HEK293 (cell line): ENCODE data around the gene TBC1D22A.
A peak's percentile ranks its signal among the peaks of the same experiment; 100 is the strongest.

ENCODE experiments used
- CTCF ChIA-PET: fragments of 350-600 bp; formaldehyde crosslinking; extraction: SDS; loops from one replicate; lab custom pipeline; 2021; ENCODE audit warnings: antibody characterized with exemption; lab: Yijun Ruan, JAX
- POLR2A ChIA-PET: fragments of 300-600 bp; formaldehyde crosslinking; extraction: SDS; loops from one replicate; lab custom pipeline; 2020; ENCODE audit warnings: antibody characterized with exemption, inconsistent platforms; lab: Yijun Ruan, JAX
- H3K27ac ChIP-seq: fragments of 200-500 bp; sonication (Bioruptor generic); 2 replicates; pipeline ENCODE4 v1.5.1; 2014; ENCODE audit warnings: low read depth, low read length, control low read depth, inconsistent platforms; ENCODE audit errors: extremely low read depth
- H3K36me3 ChIP-seq, 2 experiments: fragments of 200-500 bp in 1 of 2; sonication (Bioruptor generic) in 1 of 2; 1 replicate in 1 of 2; 2 replicates in 1 of 2; pipeline ENCODE4 v1.5.1; 2014 to 2017; ENCODE audit warnings: inconsistent platforms in 2 of 2, low read length in 2 of 2; ENCODE audit not compliant: control insufficient read depth in 2 of 2, insufficient read depth in 1 of 2
- H3K4me1 ChIP-seq: fragments of 200-500 bp; sonication (Bioruptor generic); 2 replicates; pipeline ENCODE4 v1.5.1; 2014; ENCODE audit warnings: mild to moderate bottlenecking, low read length, inconsistent platforms; ENCODE audit not compliant: control insufficient read depth, insufficient read depth
- H3K4me3 ChIP-seq: 2 replicates; pipeline ENCODE4 v1.5.1; 2011; ENCODE audit warnings: low read depth, mild to moderate bottlenecking, control low read depth, low read length, moderate library complexity
- H3K9me3 ChIP-seq: fragments of 200-500 bp; sonication (Bioruptor generic); 2 replicates; pipeline ENCODE4 v1.5.1; 2014; ENCODE audit warnings: low read depth, low read length, inconsistent platforms; ENCODE audit not compliant: control insufficient read depth, insufficient read depth
- KLF10 ChIP-seq: fragments of 450-650 bp; IDR thresholded peaks from 2 replicates; pipeline ENCODE4 v1.5.1; 2018; ENCODE audit warnings: missing biosample characterization, mild to moderate bottlenecking, missing genetic modification characterization
- KLF16 ChIP-seq: fragments of 450-650 bp; formaldehyde crosslinking; IDR thresholded peaks from 2 replicates; pipeline ENCODE4 v1.5.1; 2017; ENCODE audit warnings: missing biosample characterization, missing genetic modification characterization
- REPIN1 ChIP-seq: fragments of 450-650 bp; formaldehyde crosslinking; IDR thresholded peaks from 2 replicates; pipeline ENCODE4 v1.5.1; 2017; ENCODE audit warnings: missing biosample characterization, missing genetic modification characterization, low read depth
- SETDB1 ChIP-seq: IDR thresholded peaks from one replicate; pipeline ENCODE4 v1.6.1; 2017; ENCODE audit warnings: mild to moderate bottlenecking, low read length, moderate library complexity, mixed read lengths; ENCODE audit not compliant: insufficient read length
- ZBTB7A ChIP-seq: fragments of 450-650 bp; formaldehyde crosslinking; IDR thresholded peaks from 2 replicates; pipeline ENCODE4 v1.5.1; 2016; ENCODE audit warnings: low read depth, missing biosample characterization, missing genetic modification characterization
- ZNF138 ChIP-seq: fragments of 450-650 bp; formaldehyde crosslinking; IDR thresholded peaks from 2 replicates; pipeline ENCODE4 v1.5.1; 2016; ENCODE audit warnings: missing biosample characterization, missing genetic modification characterization, borderline replicate concordance
- ZNF18 ChIP-seq: fragments of 450-650 bp; formaldehyde crosslinking; IDR thresholded peaks from 2 replicates; pipeline ENCODE4 v1.5.1; 2016; ENCODE audit warnings: missing biosample characterization, missing genetic modification characterization
- ZNF211 ChIP-seq: fragments of 450-650 bp; formaldehyde crosslinking; IDR thresholded peaks from 2 replicates; pipeline ENCODE4 v1.5.1; 2016; ENCODE audit warnings: low read depth, missing biosample characterization, missing genetic modification characterization
- ZNF239 ChIP-seq: fragments of 450-650 bp; formaldehyde crosslinking; IDR thresholded peaks from 2 replicates; pipeline ENCODE4 v1.5.1; 2016; ENCODE audit warnings: missing biosample characterization, missing genetic modification characterization
- ZNF248 ChIP-seq: fragments of 450-650 bp; formaldehyde crosslinking; IDR thresholded peaks from 2 replicates; pipeline ENCODE4 v1.5.1; 2017; ENCODE audit warnings: missing biosample characterization, missing genetic modification characterization
- ZNF26 ChIP-seq: fragments of 450-650 bp; formaldehyde crosslinking; IDR thresholded peaks from 2 replicates; pipeline ENCODE4 v1.5.1; 2016; ENCODE audit warnings: missing biosample characterization, missing genetic modification characterization
- ZNF473 ChIP-seq: fragments of 450-650 bp; formaldehyde crosslinking; IDR thresholded peaks from 2 replicates; pipeline ENCODE4 v1.5.1; 2017; ENCODE audit warnings: missing biosample characterization, missing genetic modification characterization
- ZNF521 ChIP-seq: fragments of 450-650 bp; formaldehyde crosslinking; IDR thresholded peaks from 2 replicates; pipeline ENCODE4 v1.5.1; 2017; ENCODE audit warnings: missing biosample characterization, mild to moderate bottlenecking, missing genetic modification characterization
- ZNF610 ChIP-seq: fragments of 450-650 bp; formaldehyde crosslinking; IDR thresholded peaks from 2 replicates; pipeline ENCODE4 v1.5.1; 2016; ENCODE audit warnings: missing biosample characterization, missing genetic modification characterization, borderline replicate concordance
- ZNF658 ChIP-seq: fragments of 450-650 bp; formaldehyde crosslinking; IDR thresholded peaks from 2 replicates; pipeline ENCODE4; 2016; ENCODE audit warnings: missing biosample characterization, missing genetic modification characterization
- ZNF660 ChIP-seq: fragments of 450-650 bp; IDR thresholded peaks from 2 replicates; pipeline ENCODE4 v1.5.1; 2018; ENCODE audit warnings: missing biosample characterization, mild to moderate bottlenecking, missing genetic modification characterization
- TF ChIP-seq, protein P1 (sequence below): fragments of 450-650 bp; formaldehyde crosslinking; IDR thresholded peaks from 2 replicates; pipeline ENCODE4 v1.5.1; 2016; ENCODE audit warnings: missing biosample characterization, missing genetic modification characterization, borderline replicate concordance

Gene TBC1D22A

DNA sequence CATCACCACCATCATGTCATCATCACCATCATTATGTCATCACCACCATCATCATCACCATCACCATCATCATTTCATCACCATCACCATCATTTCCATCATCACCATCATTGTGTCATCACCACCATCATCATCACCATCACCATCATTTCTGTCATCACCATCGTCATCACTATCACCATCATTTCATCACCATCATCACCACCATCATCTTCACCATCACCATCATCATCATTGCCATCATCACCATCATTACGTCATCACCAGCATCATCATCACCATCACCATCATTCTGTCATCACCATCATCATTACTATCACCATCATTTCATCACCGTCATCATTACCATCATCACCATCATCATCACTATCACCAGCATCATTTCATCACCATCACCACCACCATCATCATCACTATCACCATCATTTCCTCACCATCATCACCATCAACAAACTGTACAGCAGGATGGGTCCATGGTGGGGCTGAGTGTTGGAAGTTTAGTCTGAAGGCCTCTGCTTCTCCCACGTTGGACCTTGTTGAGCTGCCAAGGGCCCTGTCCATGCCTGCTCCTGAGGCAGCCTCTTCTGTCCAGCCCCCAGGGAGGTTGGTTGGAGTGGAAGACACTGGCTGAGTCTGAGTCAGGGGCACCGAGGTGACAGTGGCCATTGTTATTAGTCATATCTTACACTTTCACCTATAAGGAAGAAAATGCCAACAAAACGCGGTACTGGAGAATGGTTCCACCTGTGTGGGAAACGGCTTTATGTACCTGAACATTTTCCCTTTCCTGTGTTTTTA lies 247.1 kb downstream of the TBC1D22A start (continued):
- TF ChIP-seq ZNF26 (tag by site-specific recombination) (peak; percentile 69), ZNF660 (no peak), ZNF211 (tag by site-specific recombination) (no peak)

GRCh38 chr22:47010211-47010610 lies 247.8 kb downstream of the TBC1D22A start:
- no peak overlapping the region for H3K27ac ChIP-seq
- H3K9me3 ChIP-seq: no peaks in the 10 kb centered on the region
- POLR2A ChIA-PET: no interaction called here
- no peak overlapping the region for H3K4me3 ChIP-seq
- H3K4me1 ChIP-seq: no peaks in the 10 kb centered on the region
- H3K36me3 ChIP-seq: peaks cover 4 to 18% of the 10 kb centered on the region in 2 experiments; a peak in 2 of 3 replicates
- CTCF ChIA-PET: interaction anchor here (0.6 to 0.9 kb wide), 3 partner anchors 9 to 211 kb away, joined by 3 read pairs; no protein-coding TSS in a partner anchor
- TF ChIP-seq ZNF18 (tag by site-specific recombination) (no peak), ZNF138 (tag by site-specific recombination) (no peak), ZNF239 (tag by site-specific recombination) (no peak), ZBTB7A (tag by site-specific recombination) (no peak), ZNF473 (tag by site-specific recombination) (no peak), KLF16 (tag by site-specific recombination) (no peak), REPIN1 (tag by site-specific recombination) (no peak)
- TF ChIP-seq, protein P1, sequence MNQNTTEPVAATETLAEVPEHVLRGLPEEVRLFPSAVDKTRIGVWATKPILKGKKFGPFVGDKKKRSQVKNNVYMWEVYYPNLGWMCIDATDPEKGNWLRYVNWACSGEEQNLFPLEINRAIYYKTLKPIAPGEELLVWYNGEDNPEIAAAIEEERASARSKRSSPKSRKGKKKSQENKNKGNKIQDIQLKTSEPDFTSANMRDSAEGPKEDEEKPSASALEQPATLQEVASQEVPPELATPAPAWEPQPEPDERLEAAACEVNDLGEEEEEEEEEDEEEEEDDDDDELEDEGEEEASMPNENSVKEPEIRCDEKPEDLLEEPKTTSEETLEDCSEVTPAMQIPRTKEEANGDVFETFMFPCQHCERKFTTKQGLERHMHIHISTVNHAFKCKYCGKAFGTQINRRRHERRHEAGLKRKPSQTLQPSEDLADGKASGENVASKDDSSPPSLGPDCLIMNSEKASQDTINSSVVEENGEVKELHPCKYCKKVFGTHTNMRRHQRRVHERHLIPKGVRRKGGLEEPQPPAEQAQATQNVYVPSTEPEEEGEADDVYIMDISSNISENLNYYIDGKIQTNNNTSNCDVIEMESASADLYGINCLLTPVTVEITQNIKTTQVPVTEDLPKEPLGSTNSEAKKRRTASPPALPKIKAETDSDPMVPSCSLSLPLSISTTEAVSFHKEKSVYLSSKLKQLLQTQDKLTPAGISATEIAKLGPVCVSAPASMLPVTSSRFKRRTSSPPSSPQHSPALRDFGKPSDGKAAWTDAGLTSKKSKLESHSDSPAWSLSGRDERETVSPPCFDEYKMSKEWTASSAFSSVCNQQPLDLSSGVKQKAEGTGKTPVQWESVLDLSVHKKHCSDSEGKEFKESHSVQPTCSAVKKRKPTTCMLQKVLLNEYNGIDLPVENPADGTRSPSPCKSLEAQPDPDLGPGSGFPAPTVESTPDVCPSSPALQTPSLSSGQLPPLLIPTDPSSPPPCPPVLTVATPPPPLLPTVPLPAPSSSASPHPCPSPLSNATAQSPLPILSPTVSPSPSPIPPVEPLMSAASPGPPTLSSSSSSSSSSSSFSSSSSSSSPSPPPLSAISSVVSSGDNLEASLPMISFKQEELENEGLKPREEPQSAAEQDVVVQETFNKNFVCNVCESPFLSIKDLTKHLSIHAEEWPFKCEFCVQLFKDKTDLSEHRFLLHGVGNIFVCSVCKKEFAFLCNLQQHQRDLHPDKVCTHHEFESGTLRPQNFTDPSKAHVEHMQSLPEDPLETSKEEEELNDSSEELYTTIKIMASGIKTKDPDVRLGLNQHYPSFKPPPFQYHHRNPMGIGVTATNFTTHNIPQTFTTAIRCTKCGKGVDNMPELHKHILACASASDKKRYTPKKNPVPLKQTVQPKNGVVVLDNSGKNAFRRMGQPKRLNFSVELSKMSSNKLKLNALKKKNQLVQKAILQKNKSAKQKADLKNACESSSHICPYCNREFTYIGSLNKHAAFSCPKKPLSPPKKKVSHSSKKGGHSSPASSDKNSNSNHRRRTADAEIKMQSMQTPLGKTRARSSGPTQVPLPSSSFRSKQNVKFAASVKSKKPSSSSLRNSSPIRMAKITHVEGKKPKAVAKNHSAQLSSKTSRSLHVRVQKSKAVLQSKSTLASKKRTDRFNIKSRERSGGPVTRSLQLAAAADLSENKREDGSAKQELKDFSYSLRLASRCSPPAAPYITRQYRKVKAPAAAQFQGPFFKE (tag by site-specific recombination): no peak
- TF ChIP-seq, all 188 proteins: peak for 0

DNA sequence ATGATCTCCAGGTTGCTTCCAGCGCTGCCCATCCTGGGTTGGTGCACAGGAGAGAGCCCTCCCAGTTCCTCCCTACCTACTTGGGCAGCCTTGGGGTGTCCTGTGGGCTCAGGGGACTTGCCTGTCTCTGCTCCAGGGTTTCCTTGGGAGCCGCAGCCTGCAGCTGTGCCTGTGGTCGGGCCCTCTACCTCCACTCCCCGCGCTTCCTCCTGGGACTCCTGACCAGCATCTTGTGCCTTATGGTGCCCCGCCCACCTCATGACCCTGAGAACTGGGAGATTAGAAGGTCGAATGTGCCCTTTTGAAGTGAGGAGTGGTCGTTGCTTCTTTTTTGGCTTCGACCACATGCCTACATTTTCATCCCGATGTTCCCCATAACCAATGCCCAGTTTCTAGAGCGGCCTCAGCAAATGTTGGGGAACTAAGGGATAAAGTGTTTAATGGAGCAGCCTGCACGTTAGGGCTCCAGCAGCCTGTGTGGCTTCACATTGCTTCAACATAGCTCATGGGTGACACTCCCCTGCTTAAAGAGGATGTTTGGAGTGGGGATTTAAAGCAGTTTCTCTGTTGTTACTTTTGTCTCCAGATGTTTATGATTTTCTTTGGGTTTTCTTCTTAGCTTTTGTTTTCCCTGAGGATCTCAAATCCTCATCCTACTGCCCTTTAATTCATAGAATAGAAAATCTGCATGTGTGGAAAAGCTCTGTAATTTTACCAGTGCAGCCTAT lies 248.8 kb downstream of the TBC1D22A start:
- ChIA-PET POLR2A (no interaction called here), CTCF (no interaction called here)
- Histone ChIP-seq H3K4me1 (no peaks in the 10 kb centered on the region), H3K27ac (no peak overlapping the region), H3K36me3 (peaks cover 4 to 11% of the 10 kb centered on the region in 2 experiments; a peak in 2 of 3 replicates), H3K4me3 (no peak overlapping the region), H3K9me3 (no peaks in the 10 kb centered on the region)
- TF ChIP-seq ZNF248 (tag by site-specific recombination) (no peak), ZNF610 (no peak), ZNF521 (tag by site-specific recombination) (no peak), SETDB1 (no peak), ZNF658 (tag by site-specific recombination) (no peak), KLF10 (tag by site-specific recombination) (no peak)
